ENCODE data around the gene THRB. TPM values are rescaled to one million over a fixed set of nuclear protein-coding genes. Genes with fewer than 3 reads are reported as not detected.

THRB gene
- total and polyA plus RNA-seq, 12 donors = 3.8 to 32.8 (median 26.0) TPM

GRCh38 chr3:24435584-24435983, 59.1 kb downstream of the THRB start:
- H3K27me3 ChIP-seq = no peaks in the 10 kb centered on the region
- H3K4me3 ChIP-seq = no peak overlapping the region
- peaks cover 0 to 41% (median 18%) of the 10 kb centered on the region in 9 donors for H3K4me1 ChIP-seq
- ATAC-seq (no peak), DNase-seq (no peak)
- TF ChIP-seq CTCF (IDR thresholded peaks at IDR 0.05) = no peak
- intact Hi-C loops (cut with DNase I) = no loop called here
- peaks cover 0 to 3% (median 0%) of the 10 kb centered on the region in 11 donors for H3K9me3 ChIP-seq
- WGBS, 2 donors = 87 to 89% methylated on average over 5 of the region's 5 CpGs
- H3K27ac ChIP-seq = no peak overlapping the region
- H3K36me3 ChIP-seq = no peaks in the 10 kb centered on the region

GRCh38 chr3:24434651-24435050, 60.0 kb downstream of the THRB start:
- Histone ChIP-seq H3K4me3 (no peak overlapping the region), H3K27me3 (no peaks in the 10 kb centered on the region), H3K27ac (peak overlapping the region in 9 of 10 donors; percentile 9 to 79 (median 65)), H3K9me3 (peaks cover 0 to 12% (median 0%) of the 10 kb centered on the region in 11 donors), H3K36me3 (no peaks in the 10 kb centered on the region), H3K4me1 (peaks cover 0 to 40% (median 18%) of the 10 kb centered on the region in 9 donors)
- DNase-seq = no peak
- intact Hi-C loops (cut with DNase I) = loop anchor here in 1 of 10 donors (5.0 kb wide), 1 partner anchor 77 kb away; no protein-coding TSS in a partner anchor
- peak in 2 of 8 donors; percentile 7 to 20 for ATAC-seq
- TF ChIP-seq CTCF (IDR thresholded peaks at IDR 0.05) = no peak
- WGBS, 2 donors = 63 to 79% methylated on average over 1 of the region's 1 CpG

- no peaks in the 10 kb centered on the region for H3K36me3 ChIP-seq
- no peak overlapping the region for H3K4me3 ChIP-seq
- intact Hi-C loops (cut with DNase I) = loop anchor here in 1 of 10 donors (5.0 kb wide), 1 partner anchor 77 kb away; no protein-coding TSS in a partner anchor
- DNase-seq (peak in 1 of 2 donors; percentile 19), ATAC-seq (peak; percentile 66 to 97 (median 91))
- 38 to 51% methylated on average over 5 of the region's 5 CpGs for WGBS, 2 donors
- peaks cover 0 to 12% (median 0%) of the 10 kb centered on the region in 11 donors for H3K9me3 ChIP-seq
- peak overlapping the region; percentile 9 to 79 (median 64) for H3K27ac ChIP-seq
- H3K27me3 ChIP-seq = no peaks in the 10 kb centered on the region
- peaks cover 0 to 37% (median 18%) of the 10 kb centered on the region in 9 donors for H3K4me1 ChIP-seq
- no peak for TF ChIP-seq CTCF (IDR thresholded peaks at IDR 0.05)
Observed at GRCh38 chr3:24433838-24434591, 60.6 kb downstream of the THRB start.

GRCh38 chr3:24432989-24433388, 61.7 kb downstream of the THRB start:
- H3K36me3 ChIP-seq = no peaks in the 10 kb centered on the region
- peaks cover 0 to 33% (median 18%) of the 10 kb centered on the region in 9 donors for H3K4me1 ChIP-seq
- no peak overlapping the region for H3K4me3 ChIP-seq
- H3K9me3 ChIP-seq = peaks cover 0 to 12% (median 0%) of the 10 kb centered on the region in 11 donors
- TF ChIP-seq CTCF (IDR thresholded peaks at IDR 0.05) = no peak
- ATAC-seq = no peak
- H3K27ac ChIP-seq = peak overlapping the region in 5 of 10 donors; percentile 46 to 79 (median 65)
- intact Hi-C loops (cut with DNase I) = loop anchor here in 1 of 10 donors (5.0 kb wide), 1 partner anchor 76 kb away; no protein-coding TSS in a partner anchor
- no peaks in the 10 kb centered on the region for H3K27me3 ChIP-seq
- DNase-seq = no peak
